RKO (cell line): ENCODE measurements around the gene EXOC3L1.

Experiments used
- DNase-seq: peaks from one replicate; pipeline ENCODE4 v3.0.0-alpha.2; 2016; ENCODE audit warnings: low spot score

Gene EXOC3L1

GRCh38 chr16:67215706-67216105 is 25.8 kb upstream of the EXOC3L1 start:
- no peak for DNase-seq

GRCh38 chr16:67213197-67214019 is 23.5 kb upstream of the EXOC3L1 start:
- DNase-seq, result no peak

- DNase-seq, result no peak
Observed at GRCh38 chr16:67212766-67213165, 22.8 kb upstream of the EXOC3L1 start.

GRCh38 chr16:67211674-67212073 is 21.7 kb upstream of the EXOC3L1 start:
- no peak for DNase-seq

GRCh38 chr16:67210069-67210937 is 20.4 kb upstream of the EXOC3L1 start:
- no peak for DNase-seq

- DNase-seq, result no peak
Observed at GRCh38 chr16:67209565-67209964, 19.6 kb upstream of the EXOC3L1 start.

- DNase-seq, result no peak
Observed at GRCh38 chr16:67208154-67208896, 18.4 kb upstream of the EXOC3L1 start.

- DNase-seq, result peak; percentile 32
Observed at GRCh38 chr16:67207249-67208091, 17.5 kb upstream of the EXOC3L1 start.

- no peak for DNase-seq
Observed at GRCh38 chr16:67206838-67207248, 16.9 kb upstream of the EXOC3L1 start.

- DNase-seq, result no peak
Observed at GRCh38 chr16:67206129-67206837, 16.3 kb upstream of the EXOC3L1 start.

GRCh38 chr16:67204076-67204475 is 14.1 kb upstream of the EXOC3L1 start:
- no peak for DNase-seq

- no peak for DNase-seq
Observed at GRCh38 chr16:67202956-67203493, 13.1 kb upstream of the EXOC3L1 start.

- DNase-seq, result no peak
Observed at GRCh38 chr16:67202426-67202825, 12.5 kb upstream of the EXOC3L1 start.

- DNase-seq, result no peak
Observed at GRCh38 chr16:67201411-67202345, 11.7 kb upstream of the EXOC3L1 start.

GRCh38 chr16:67200491-67200890 is 10.6 kb upstream of the EXOC3L1 start:
- DNase-seq, result no peak

- no peak for DNase-seq
Observed at GRCh38 chr16:67199808-67200198, 9.9 kb upstream of the EXOC3L1 start.

- DNase-seq, result no peak
Observed at GRCh38 chr16:67199011-67199807, 9.3 kb upstream of the EXOC3L1 start, which contains the start of gene ELMO3. ELMO3 (plus strand) TSS chr16:67199131; CDS start chr16:67199327, 196 bp downstream.

GRCh38 chr16:67198238-67198734 is 8.3 kb upstream of the EXOC3L1 start:
- DNase-seq, result no peak
